Measurements from ENCODE around the gene CD47. TPM values are rescaled to one million over a fixed set of nuclear protein-coding genes. Genes with fewer than 3 reads are reported as not detected.
A peak's percentile ranks its signal among the peaks of the same experiment; 100 is the strongest.

The CD47 gene
- total and polyA plus RNA-seq, 2 of the 4 experiments (the other 2 are of a cell fraction): 45.9 to 52.0 TPM

- DNase-seq (no peak), ATAC-seq (ENCODE audit: low read depth) (no peak)
- Histone ChIP-seq H3K9me3 (ENCODE audit: control insufficient read depth, insufficient read depth, low read length) (no peaks in the 10 kb centered on the region), H3K4me1 (ENCODE audit: control insufficient read depth, insufficient read depth, low read length) (peaks cover 3% of the 10 kb centered on the region), H3K23ac (ENCODE audit: low read depth, low read length) (no peak overlapping the region), H4K91ac (ENCODE audit: insufficient read depth, low read depth, low read length) (no peak overlapping the region), H3K4me2 (ENCODE audit: low read depth, low read length) (no peak overlapping the region), H2BK120ac (ENCODE audit: low read depth, low read length) (no peak overlapping the region), H4K5ac (ENCODE audit: low read depth, low read length) (no peak overlapping the region), H4K20me1 (ENCODE audit: insufficient read depth, low read length) (no peaks in the 10 kb centered on the region), H3K9me1 (ENCODE audit: insufficient read depth, low read length) (no peaks in the 10 kb centered on the region), H2AFZ (replicated peaks; ENCODE audit: low read length, poor library complexity) (no peak overlapping the region), H3K9ac (ENCODE audit: low read depth, low read length) (no peak overlapping the region), H2BK5ac (ENCODE audit: low read depth, low read length, poor library complexity, severe bottlenecking) (no peak overlapping the region), H3K18ac (ENCODE audit: low read depth, low read length) (no peak overlapping the region), H2BK15ac (ENCODE audit: low read depth, low read length) (no peak overlapping the region), H3K14ac (replicated peaks; ENCODE audit: low read depth, low read length) (peak overlapping the region; percentile 12; the same call in 1 of the 2 replicates), H3K56ac (ENCODE audit: extremely low read depth, insufficient read depth, low read length) (no peak overlapping the region), H2AK5ac (ENCODE audit: low read depth, low read length) (no peak overlapping the region), H3K36me3 (ENCODE audit: control insufficient read depth, insufficient read depth, low read length) (no peaks in the 10 kb centered on the region), H3K27ac (ENCODE audit: insufficient read depth, low read length) (no peak overlapping the region), H2BK20ac (ENCODE audit: low read depth, low read length) (no peak overlapping the region), H3K27me3 (ENCODE audit: control insufficient read depth, insufficient read depth, low read length) (no peaks in the 10 kb centered on the region), H3K4me3 (ENCODE audit: insufficient read depth, low read depth, low read length) (no peak overlapping the region), H2AK9ac (replicated peaks; ENCODE audit: low read depth, low read length, poor library complexity) (no peak overlapping the region), H3K4ac (ENCODE audit: low read depth, low read length) (no peak overlapping the region), H4K8ac (ENCODE audit: low read depth in 2 of 2, low read length in 2 of 2) (no peak overlapping the region), H3K79me1 (ENCODE audit: low read depth in 1 of 2, low read length in 2 of 2) (no peaks in the 10 kb centered on the region)
- BruUV-seq (replicated peaks): no TSS peak
- POLR2A ChIA-PET (ENCODE audit: unreplicated experiment): no interaction called here
- dilution Hi-C loops (cut with HindIII; ENCODE audit: low sequenced_read_pairs, unreplicated experiment) (no loop called here), in situ Hi-C loops (cut with MboI; ENCODE audit: low sequenced_read_pairs) (no loop called here), intact Hi-C loops (cut with micrococcal nuclease) (loop anchor here (10.0 kb wide), 1 partner anchor 207 kb away; no protein-coding TSS in a partner anchor)
- no peak for TF ChIP-seq RAD21 (IDR thresholded peaks at IDR 0.05; ENCODE audit: low read length)
- TF ChIP-seq SMC3 (IDR thresholded peaks at IDR 0.05; ENCODE audit: low read depth, low read length): no peak
- TF ChIP-seq CHD1 (IDR thresholded peaks at IDR 0.05; ENCODE audit: low read depth, low read length): no peak
- no peak for TF ChIP-seq CTCF (conservative IDR thresholded peaks at IDR 0.05; ENCODE audit: low read depth, low read length)
- TF ChIP-seq MAFK (IDR thresholded peaks at IDR 0.05; ENCODE audit: low read depth, low read length): no peak
- TF ChIP-seq CEBPB (IDR thresholded peaks at IDR 0.05; ENCODE audit: low read depth, low read length): no peak
- TF ChIP-seq, protein P1, sequence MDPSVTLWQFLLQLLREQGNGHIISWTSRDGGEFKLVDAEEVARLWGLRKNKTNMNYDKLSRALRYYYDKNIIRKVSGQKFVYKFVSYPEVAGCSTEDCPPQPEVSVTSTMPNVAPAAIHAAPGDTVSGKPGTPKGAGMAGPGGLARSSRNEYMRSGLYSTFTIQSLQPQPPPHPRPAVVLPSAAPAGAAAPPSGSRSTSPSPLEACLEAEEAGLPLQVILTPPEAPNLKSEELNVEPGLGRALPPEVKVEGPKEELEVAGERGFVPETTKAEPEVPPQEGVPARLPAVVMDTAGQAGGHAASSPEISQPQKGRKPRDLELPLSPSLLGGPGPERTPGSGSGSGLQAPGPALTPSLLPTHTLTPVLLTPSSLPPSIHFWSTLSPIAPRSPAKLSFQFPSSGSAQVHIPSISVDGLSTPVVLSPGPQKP (IDR thresholded peaks at IDR 0.05; ENCODE audit: borderline replicate concordance, low read depth, low read length): no peak
- TF ChIP-seq, protein P2, sequence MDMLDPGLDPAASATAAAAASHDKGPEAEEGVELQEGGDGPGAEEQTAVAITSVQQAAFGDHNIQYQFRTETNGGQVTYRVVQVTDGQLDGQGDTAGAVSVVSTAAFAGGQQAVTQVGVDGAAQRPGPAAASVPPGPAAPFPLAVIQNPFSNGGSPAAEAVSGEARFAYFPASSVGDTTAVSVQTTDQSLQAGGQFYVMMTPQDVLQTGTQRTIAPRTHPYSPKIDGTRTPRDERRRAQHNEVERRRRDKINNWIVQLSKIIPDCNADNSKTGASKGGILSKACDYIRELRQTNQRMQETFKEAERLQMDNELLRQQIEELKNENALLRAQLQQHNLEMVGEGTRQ (IDR thresholded peaks at IDR 0.05; ENCODE audit: low read depth, low read length): no peak
- TF ChIP-seq FOS (IDR thresholded peaks at IDR 0.05; ENCODE audit: low read depth, low read length): no peak
- no peak for TF ChIP-seq POLR2A (IDR thresholded peaks at IDR 0.05; ENCODE audit: low read depth, low read length)
- WGBS, 2 experiments (ENCODE audit: extremely low coverage in 2 of 2, insufficient read length in 1 of 2): no CpG with 5 or more reads among the region's 2 CpGs
- CTCF ChIA-PET: no interaction called here
These were observed 7.2 kb upstream of the CD47 start for GRCh38 chr3:108098003-108098370.

All from IMR-90 (cell line).